Activated CD4-positive, alpha-beta memory T cell treated with anti-CD3 and anti-CD28 coated beads, Interleukin-2, amount 10 ng/mL, durations not matched to agents 7 days and 5 days (primary cell): ENCODE measurements around the gene AQP12B. TPM values are rescaled to one million over a fixed set of nuclear protein-coding genes. Genes with fewer than 3 reads are reported as not detected.

Experiments
- CTCF ChIA-PET: fragments of 350-600 bp; sonication (Branson Sonifier 250); formaldehyde crosslinking; loops from one replicate; lab custom pipeline; 2021; ENCODE audit warnings: antibody characterized with exemption, inconsistent platforms; lab: Charles Lee
- POLR2A ChIA-PET: fragments of 350-600 bp; sonication (Branson Sonifier 250); formaldehyde crosslinking; loops from one replicate; lab custom pipeline; 2021; ENCODE audit warnings: antibody characterized with exemption; lab: Charles Lee
- DNase-seq: peaks from one replicate; pipeline ENCODE4 v3.0.0-alpha.2; 2020
- H3K27ac Mint-ChIP-seq: one replicate; pipeline ENCODE4 v1.8.0; 2021; ENCODE audit warnings: mild to moderate bottlenecking, mixed read lengths
- H3K27me3 Mint-ChIP-seq: one replicate; pipeline ENCODE4 v1.8.0; 2021; ENCODE audit warnings: mixed read lengths
- H3K36me3 Mint-ChIP-seq: one replicate; pipeline ENCODE4 v1.8.0; 2021; ENCODE audit warnings: low read depth, mixed read lengths
- H3K4me1 Mint-ChIP-seq: one replicate; pipeline ENCODE4 v1.8.0; 2021; ENCODE audit warnings: mixed read lengths
- H3K4me3 Mint-ChIP-seq: one replicate; pipeline ENCODE4 v1.8.0; 2021; ENCODE audit warnings: mild to moderate bottlenecking, mixed read lengths
- H3K9me3 Mint-ChIP-seq: one replicate; pipeline ENCODE4 v1.8.0; 2021; ENCODE audit warnings: mixed read lengths
- total RNA-seq, 2 experiments: library from RNA; stranded (reverse); gene quantifications; one replicate each; pipeline ENCODE4 v1.2.3, GENCODE V29; 2021

The AQP12B gene
- total RNA-seq, 2 experiments from 2014 or later, result not detected

GRCh38 chr2:240722796-240723735 lies 40.4 kb upstream of the AQP12B start:
- POLR2A ChIA-PET, result no interaction called here
- Mint-ChIP-seq H3K9me3 (no peaks in the 10 kb centered on the region), H3K27me3 (no peaks in the 10 kb centered on the region), H3K27ac (no peak overlapping the region), H3K36me3 (no peaks in the 10 kb centered on the region), H3K4me1 (no peaks in the 10 kb centered on the region), H3K4me3 (no peak overlapping the region)
- CTCF ChIA-PET, result interaction anchor here (0.6 kb wide), 1 partner anchor 764 kb away, joined by 3 read pairs; no protein-coding TSS in a partner anchor
- no peak for DNase-seq

DNA sequence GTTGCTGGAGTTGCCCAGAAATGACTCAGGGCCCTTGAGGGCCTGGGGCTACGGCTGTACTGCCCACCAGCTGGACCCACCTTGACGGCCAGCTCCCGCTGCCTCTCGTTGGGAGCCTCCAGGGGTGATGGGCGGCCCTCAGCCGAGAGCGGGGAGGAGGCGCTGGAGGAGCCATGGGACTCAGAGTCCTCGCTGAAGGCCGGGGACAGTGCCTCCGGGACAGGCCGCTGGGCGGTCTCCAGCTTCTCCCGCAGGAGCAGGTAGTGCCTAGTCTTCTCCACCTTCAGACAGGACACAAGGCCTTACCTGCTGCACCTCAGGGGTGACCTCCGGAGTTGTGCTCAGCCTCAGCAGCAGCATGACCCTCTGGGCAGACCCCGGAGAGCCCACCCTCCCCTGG lies 39.7 kb upstream of the AQP12B start:
- Mint-ChIP-seq H3K27me3 (no peaks in the 10 kb centered on the region), H3K27ac (no peak overlapping the region), H3K4me1 (no peaks in the 10 kb centered on the region), H3K9me3 (no peaks in the 10 kb centered on the region), H3K36me3 (no peaks in the 10 kb centered on the region), H3K4me3 (no peak overlapping the region)
- POLR2A ChIA-PET, result no interaction called here
- CTCF ChIA-PET, result no interaction called here
- DNase-seq, result no peak

DNA sequence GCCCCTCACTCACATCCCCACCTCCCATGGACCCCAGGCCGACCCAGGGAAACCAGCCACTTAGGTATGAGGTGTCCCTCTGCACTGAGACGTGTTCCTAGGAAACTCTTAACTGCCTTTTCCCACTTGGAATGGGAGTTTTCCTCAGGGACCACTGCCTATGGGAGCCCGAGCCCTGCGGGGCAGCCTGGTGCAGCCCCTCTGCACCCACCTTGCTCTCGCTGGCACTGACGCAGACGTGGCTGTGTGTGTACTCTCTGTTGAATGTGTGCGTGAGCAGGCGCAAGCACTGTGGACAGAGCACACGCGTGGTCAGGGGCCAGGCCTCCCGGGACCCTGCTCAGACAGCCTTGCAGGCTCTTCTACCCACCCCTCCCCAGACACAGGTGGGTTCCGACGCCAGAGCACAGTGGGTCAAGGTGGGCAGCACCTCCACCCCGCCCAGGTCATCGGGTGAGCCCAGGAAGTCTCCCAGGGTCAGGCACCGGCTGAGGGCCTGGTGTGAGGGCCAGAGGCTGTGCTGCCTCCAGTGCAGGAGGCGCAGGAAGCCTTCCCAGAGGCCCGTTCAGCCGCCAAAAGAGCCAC lies 39.0 kb upstream of the AQP12B start:
- H3K4me1 Mint-ChIP-seq, result no peaks in the 10 kb centered on the region
- H3K9me3 Mint-ChIP-seq, result no peaks in the 10 kb centered on the region
- H3K27me3 Mint-ChIP-seq, result no peaks in the 10 kb centered on the region
- H3K36me3 Mint-ChIP-seq, result no peaks in the 10 kb centered on the region
- H3K4me3 Mint-ChIP-seq, result no peak overlapping the region
- no peak for DNase-seq
- ChIA-PET CTCF (no interaction called here), POLR2A (no interaction called here)
- H3K27ac Mint-ChIP-seq, result no peak overlapping the region

GRCh38 chr2:240720686-240721595 lies 38.3 kb upstream of the AQP12B start:
- ChIA-PET POLR2A (no interaction called here), CTCF (no interaction called here)
- Mint-ChIP-seq H3K4me1 (no peaks in the 10 kb centered on the region), H3K36me3 (no peaks in the 10 kb centered on the region), H3K27me3 (no peaks in the 10 kb centered on the region), H3K27ac (no peak overlapping the region), H3K9me3 (no peaks in the 10 kb centered on the region), H3K4me3 (no peak overlapping the region)
- DNase-seq, result no peak

GRCh38 chr2:240719676-240720545 lies 37.2 kb upstream of the AQP12B start:
- no peak overlapping the region for H3K27ac Mint-ChIP-seq
- POLR2A ChIA-PET, result no interaction called here

GRCh38 chr2:240718896-240719490 lies 36.3 kb upstream of the AQP12B start:
- no peak overlapping the region for H3K4me3 Mint-ChIP-seq
- H3K9me3 Mint-ChIP-seq, result no peaks in the 10 kb centered on the region
- H3K27me3 Mint-ChIP-seq, result no peaks in the 10 kb centered on the region
- H3K27ac Mint-ChIP-seq, result no peak overlapping the region
- H3K4me1 Mint-ChIP-seq, result no peaks in the 10 kb centered on the region
- ChIA-PET CTCF (no interaction called here), POLR2A (no interaction called here)
- no peak for DNase-seq
- H3K36me3 Mint-ChIP-seq, result no peaks in the 10 kb centered on the region

More at GRCh38 chr2:240719676-240720545, 37.2 kb upstream of the AQP12B start:
- Mint-ChIP-seq H3K4me1 (no peaks in the 10 kb centered on the region), H3K9me3 (no peaks in the 10 kb centered on the region), H3K36me3 (no peaks in the 10 kb centered on the region), H3K4me3 (no peak overlapping the region), H3K27me3 (no peaks in the 10 kb centered on the region)
- no peak for DNase-seq
- CTCF ChIA-PET, result no interaction called here

DNA sequence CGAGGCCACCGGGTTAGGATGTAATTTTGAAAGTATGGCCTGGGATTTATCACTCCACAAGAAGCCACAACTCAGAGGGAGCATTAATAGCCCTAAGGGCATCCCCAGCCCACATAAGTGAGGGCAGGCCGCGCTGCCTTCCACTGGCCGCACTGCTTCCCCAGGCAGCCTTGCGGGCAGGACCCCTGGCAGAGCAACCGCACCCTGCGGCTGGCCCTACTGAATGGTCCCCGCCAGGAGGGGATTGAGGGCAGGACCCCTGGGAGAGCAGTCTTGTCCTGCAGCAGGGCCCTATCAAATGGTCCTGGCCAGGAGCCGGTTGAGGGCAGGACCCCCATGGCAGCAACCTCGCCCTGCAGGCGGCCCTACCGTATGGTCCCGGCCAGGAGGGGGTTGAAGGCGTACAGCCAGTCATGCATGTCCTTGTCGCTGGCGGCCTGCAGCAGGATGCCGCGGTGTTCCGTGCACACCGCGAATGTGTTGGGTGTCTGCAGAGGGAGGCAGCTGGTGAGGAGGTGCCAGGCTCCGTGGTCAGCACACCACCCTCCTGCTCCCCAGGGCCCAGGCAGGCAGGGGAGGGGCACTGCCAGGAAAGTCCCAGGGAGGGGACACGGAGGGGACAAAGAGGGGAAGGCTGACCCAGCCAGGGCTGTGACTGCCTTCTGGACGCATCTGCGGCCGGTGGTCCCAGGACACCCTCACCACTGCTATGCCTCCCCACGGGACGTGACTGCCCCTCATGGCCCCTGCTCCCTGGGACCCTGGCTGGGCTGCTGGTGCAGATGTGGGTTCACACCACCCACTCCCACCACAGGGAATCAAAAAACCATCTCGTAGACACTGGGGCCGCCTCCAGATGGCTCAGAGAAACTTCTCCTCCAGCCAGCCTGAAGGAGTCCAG lies 35.2 kb upstream of the AQP12B start:
- Mint-ChIP-seq H3K9me3 (no peaks in the 10 kb centered on the region), H3K27ac (no peak overlapping the region), H3K27me3 (no peaks in the 10 kb centered on the region), H3K4me3 (no peak overlapping the region), H3K36me3 (no peaks in the 10 kb centered on the region), H3K4me1 (no peaks in the 10 kb centered on the region)
- POLR2A ChIA-PET, result no interaction called here
- CTCF ChIA-PET, result no interaction called here
- DNase-seq, result no peak

- no peaks in the 10 kb centered on the region for H3K27me3 Mint-ChIP-seq
- H3K36me3 Mint-ChIP-seq, result no peaks in the 10 kb centered on the region
Measured at GRCh38 chr2:240717181-240717641, 34.5 kb upstream of the AQP12B start.

DNA sequence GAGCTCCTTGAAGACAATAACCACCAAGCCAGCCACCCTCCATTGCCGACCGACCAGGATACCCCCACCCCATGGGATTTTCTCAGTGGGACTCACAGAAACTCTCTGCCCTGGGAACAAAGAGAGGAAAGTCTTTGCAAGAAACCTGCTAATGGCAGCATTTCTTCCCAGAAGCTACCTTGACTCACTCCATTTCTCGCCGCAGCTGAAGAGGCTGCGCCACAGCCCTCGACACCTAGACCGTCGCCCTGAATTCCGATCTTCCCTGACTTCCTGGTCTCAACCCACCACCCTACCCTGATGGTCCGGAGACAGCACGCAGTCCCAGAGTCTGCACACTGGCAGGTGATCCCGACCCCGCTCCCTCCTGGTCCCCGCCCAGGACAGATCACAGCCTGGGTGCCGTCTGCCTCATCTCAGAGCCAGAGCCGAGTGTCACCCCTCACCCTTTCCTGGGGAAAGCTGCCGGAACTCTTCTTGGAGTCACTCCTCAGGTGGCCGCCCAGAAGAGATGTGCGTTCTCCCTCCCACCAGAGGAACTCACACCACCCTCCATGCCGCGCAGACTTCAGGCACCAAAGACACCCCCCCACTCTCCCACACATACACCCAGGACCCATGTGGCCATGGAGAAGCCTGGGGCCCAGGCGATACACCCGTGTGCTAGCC lies 33.6 kb upstream of the AQP12B start:
- POLR2A ChIA-PET, result no interaction called here
- CTCF ChIA-PET, result no interaction called here
- Mint-ChIP-seq H3K27ac (no peak overlapping the region), H3K4me1 (no peaks in the 10 kb centered on the region), H3K9me3 (no peaks in the 10 kb centered on the region), H3K4me3 (no peak overlapping the region), H3K27me3 (no peaks in the 10 kb centered on the region), H3K36me3 (no peaks in the 10 kb centered on the region)
- DNase-seq, result no peak

More at GRCh38 chr2:240717181-240717641, 34.5 kb upstream of the AQP12B start:
- ChIA-PET CTCF (no interaction called here), POLR2A (no interaction called here)
- Mint-ChIP-seq H3K27ac (no peak overlapping the region), H3K4me1 (no peaks in the 10 kb centered on the region), H3K9me3 (no peaks in the 10 kb centered on the region), H3K4me3 (no peak overlapping the region)
- DNase-seq, result no peak

DNA sequence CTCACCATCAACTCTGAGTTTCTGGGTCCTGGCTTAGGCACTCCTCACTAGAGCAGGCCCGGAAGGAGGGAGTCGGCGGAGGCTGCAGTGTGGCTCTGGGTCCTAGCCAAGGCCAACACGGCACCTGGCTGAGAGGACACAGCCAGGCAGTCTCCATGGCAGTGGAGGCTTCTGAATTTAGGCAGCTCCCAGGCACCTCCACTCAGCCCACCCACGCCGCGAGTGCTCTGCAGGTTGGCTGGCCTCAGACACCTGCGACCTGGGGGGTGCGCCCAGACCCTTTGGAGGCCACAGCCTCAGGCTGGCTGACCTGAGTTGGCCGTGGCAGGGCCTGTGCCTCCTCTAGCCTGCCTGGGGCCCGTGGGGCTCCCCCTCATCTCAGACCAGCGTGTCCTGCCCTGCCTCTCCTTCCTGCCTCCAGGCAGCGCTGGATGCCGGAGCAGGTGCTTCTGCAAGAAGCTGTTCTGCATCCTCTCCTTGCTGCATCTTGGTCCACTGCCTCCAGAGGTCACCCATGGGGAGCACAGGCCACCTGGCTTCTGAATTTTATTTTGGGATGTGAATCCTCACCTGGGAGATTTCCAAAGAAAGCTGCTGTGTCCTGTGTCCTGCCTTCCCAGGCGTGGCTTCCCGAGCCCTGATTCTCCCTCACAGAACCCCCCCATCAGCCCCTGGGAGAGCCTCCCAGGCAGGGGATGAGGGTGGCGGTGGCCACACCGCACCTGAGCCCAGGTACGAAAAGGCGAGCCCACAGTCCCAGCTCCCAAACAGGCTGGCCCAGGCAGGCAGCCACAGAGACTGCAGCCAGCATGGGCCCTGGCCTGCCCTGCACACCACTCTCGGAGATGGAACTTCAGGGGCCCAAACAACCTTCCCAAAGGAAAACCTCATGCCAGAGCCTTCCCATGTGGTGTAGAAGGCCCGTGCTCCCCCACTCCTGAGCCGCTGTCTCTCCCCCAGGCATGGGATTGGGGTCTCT lies 32.4 kb upstream of the AQP12B start:
- Mint-ChIP-seq H3K4me1 (no peaks in the 10 kb centered on the region), H3K36me3 (no peaks in the 10 kb centered on the region), H3K9me3 (no peaks in the 10 kb centered on the region), H3K27me3 (no peaks in the 10 kb centered on the region), H3K27ac (no peak overlapping the region), H3K4me3 (no peak overlapping the region)
- ChIA-PET CTCF (no interaction called here), POLR2A (no interaction called here)
- DNase-seq, result no peak
